Esophagus muscularis mucosa (tissue), 4 donors: Measurements from ENCODE around the gene SLC39A13. TPM values are rescaled to one million over a fixed set of nuclear protein-coding genes. Genes with fewer than 3 reads are reported as not detected.
A peak's percentile ranks its signal among the peaks of the same experiment; 100 is the strongest.

ENCODE experiments used
- DNase-seq: peaks from one replicate; pipeline ENCODE4 v3.0.0-alpha.2; 2017; ENCODE audit errors: extremely low spot score
- H3K27ac ChIP-seq, 4 donors: fragments of 200-600 bp; sonication (generic); replicated peaks in 1 of 4; 1 replicate in 3 of 4; 2 replicates in 1 of 4; pipeline ENCODE4 v1.5.1; 2016 to 2019; ENCODE audit warnings: mild to moderate bottlenecking in 1 of 4
- H3K27me3 ChIP-seq, 4 donors: fragments of 200-600 bp; sonication (generic); one replicate each; pipeline versions ENCODE4 v1.5.1 to v1.6.0; 2016 to 2019
- H3K36me3 ChIP-seq, 4 donors: fragments of 200-600 bp; sonication (generic); one replicate each; pipeline ENCODE4 v1.5.1; 2016 to 2019
- H3K4me1 ChIP-seq, 4 donors: fragments of 200-600 bp; sonication (generic); one replicate each; pipeline ENCODE4 v1.5.1; 2016 to 2019
- H3K4me3 ChIP-seq, 4 donors: fragments of 200-600 bp; sonication (generic); 1 replicate in 2 of 4; 2 replicates in 2 of 4; pipeline ENCODE4 v1.5.1; 2016 to 2019; ENCODE audit warnings: mild to moderate bottlenecking in 4 of 4, moderate library complexity in 1 of 4
- H3K9me3 ChIP-seq, 4 donors: fragments of 200-600 bp; sonication (generic); 1 replicate in 3 of 4; 2 replicates in 1 of 4; pipeline ENCODE4 v1.5.1; 2016 to 2019
- EP300 ChIP-seq: sonication (generic); formaldehyde crosslinking; IDR thresholded peaks from one replicate; pipeline ENCODE4 v1.6.1; 2017; ENCODE audit warnings: antibody characterized with exemption
- POLR2A ChIP-seq: fragments of 450-650 bp; IDR thresholded peaks from one replicate; pipeline ENCODE4 v1.6.1; 2017; ENCODE audit warnings: antibody characterized with exemption, moderate library complexity, mild to moderate bottlenecking, low read depth
- POLR2AphosphoS5 ChIP-seq, 2 donors: sonication (generic); formaldehyde crosslinking; IDR thresholded peaks; one replicate each; pipeline ENCODE4 v1.6.1; 2017; ENCODE audit warnings: antibody characterized with exemption in 2 of 2
- WGBS: methylation state at CpG from one replicate; pipeline ENCODE4 v1.1.5; 2018; 5-methylcytosine and 5-hydroxymethylcytosine counted together
- intact Hi-C: fragments of 100-400 bp; cut with DNase I; formaldehyde crosslinking; loops from one replicate; pipeline ENCODE4 v1.15.1; 2023
- total RNA-seq, 4 donors: library from RNA; depleted of rRNA; stranded (reverse); fragments of >200 nt; gene quantifications; one replicate each; pipeline versions ENCODE4 v1.1.0 to v1.2.1, GENCODE V29; 2016
- TF ChIP-seq, protein P1 (sequence below), 3 experiments: fragments of 200-600 bp in 2 of 3; fragments of 450-650 bp in 1 of 3; sonication (generic) in 2 of 3; IDR thresholded peaks; one replicate each; pipeline ENCODE4 v1.5.1; 2017 to 2019; ENCODE audit warnings: antibody characterized with exemption in 3 of 3, mild to moderate bottlenecking in 2 of 3, moderate library complexity in 1 of 3

SLC39A13 gene
- total RNA-seq, 4 donors from 2014 or later: 91.9 to 251 (median 129) TPM

DNA sequence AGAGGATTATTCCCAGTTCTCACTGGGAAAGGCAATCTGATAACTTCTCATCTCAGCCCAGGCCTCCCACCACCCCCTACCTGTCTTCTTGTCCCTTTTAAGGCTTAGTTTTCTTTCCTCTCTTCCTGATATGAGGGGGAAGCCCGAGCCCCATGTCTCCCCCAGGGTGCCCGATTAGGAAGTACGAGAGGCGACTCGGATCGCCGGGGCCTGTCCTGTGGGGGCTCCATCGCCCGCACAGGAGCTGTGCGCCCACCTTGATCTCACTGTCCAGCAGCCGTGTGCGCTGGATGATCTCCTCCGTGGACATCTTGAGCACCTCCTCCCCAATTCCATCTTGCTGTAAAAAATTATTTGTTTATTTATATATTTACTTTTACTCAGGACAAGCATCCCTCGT is 17.2 kb downstream of the SLC39A13 start:
- Histone ChIP-seq H3K36me3 (peaks cover 42 to 45% (median 44%) of the 10 kb centered on the region in 4 donors), H3K27me3 (no peaks in the 10 kb centered on the region), H3K27ac (peak overlapping the region; percentile 87 to 93 (median 92)), H3K4me3 (peak overlapping the region; percentile 85 to 95 (median 91)), H3K9me3 (no peaks in the 10 kb centered on the region), H3K4me1 (peaks cover 16 to 31% (median 24%) of the 10 kb centered on the region in 4 donors)
- intact Hi-C loops: no loop called here
- 2% methylated on average over 14 of the region's 14 CpGs for WGBS
- DNase-seq: no peak
- TF ChIP-seq, protein P1, sequence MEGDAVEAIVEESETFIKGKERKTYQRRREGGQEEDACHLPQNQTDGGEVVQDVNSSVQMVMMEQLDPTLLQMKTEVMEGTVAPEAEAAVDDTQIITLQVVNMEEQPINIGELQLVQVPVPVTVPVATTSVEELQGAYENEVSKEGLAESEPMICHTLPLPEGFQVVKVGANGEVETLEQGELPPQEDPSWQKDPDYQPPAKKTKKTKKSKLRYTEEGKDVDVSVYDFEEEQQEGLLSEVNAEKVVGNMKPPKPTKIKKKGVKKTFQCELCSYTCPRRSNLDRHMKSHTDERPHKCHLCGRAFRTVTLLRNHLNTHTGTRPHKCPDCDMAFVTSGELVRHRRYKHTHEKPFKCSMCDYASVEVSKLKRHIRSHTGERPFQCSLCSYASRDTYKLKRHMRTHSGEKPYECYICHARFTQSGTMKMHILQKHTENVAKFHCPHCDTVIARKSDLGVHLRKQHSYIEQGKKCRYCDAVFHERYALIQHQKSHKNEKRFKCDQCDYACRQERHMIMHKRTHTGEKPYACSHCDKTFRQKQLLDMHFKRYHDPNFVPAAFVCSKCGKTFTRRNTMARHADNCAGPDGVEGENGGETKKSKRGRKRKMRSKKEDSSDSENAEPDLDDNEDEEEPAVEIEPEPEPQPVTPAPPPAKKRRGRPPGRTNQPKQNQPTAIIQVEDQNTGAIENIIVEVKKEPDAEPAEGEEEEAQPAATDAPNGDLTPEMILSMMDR (IDR thresholded peaks at IDR 0.05): no peak
- TF ChIP-seq POLR2AphosphoS5 (IDR thresholded peaks at IDR 0.05) (no peak), EP300 (no peak), POLR2A (no peak)

GRCh38 chr11:47426062-47426956 is 17.9 kb downstream of the SLC39A13 start, which contains the start of gene PSMC3:
TSS of gene PSMC3 (minus strand) at chr11:47426439. CDS start at chr11:47426279, 160 bp downstream.
- peak; percentile 99 for DNase-seq
- intact Hi-C loops: no loop called here

GRCh38 chr11:47430524-47430923 is 22.1 kb downstream of the SLC39A13 start:
- intact Hi-C loops: no loop called here
- 73% methylated on average over 5 of the region's 5 CpGs for WGBS
- H3K36me3 ChIP-seq: no peaks in the 10 kb centered on the region

More at GRCh38 chr11:47426062-47426956, 17.9 kb downstream of the SLC39A13 start, which contains the start of gene PSMC3:
- peak within 1 kb of the TSS; percentile 85 to 95 (median 91) for H3K4me3 ChIP-seq
- no peaks in the 10 kb centered on the region for H3K9me3 ChIP-seq
- TF ChIP-seq POLR2A (peak; percentile 33), POLR2AphosphoS5 (IDR thresholded peaks at IDR 0.05) (peak; percentile 76 to 79), EP300 (no peak)
- TF ChIP-seq, protein P1 (IDR thresholded peaks at IDR 0.05): peak in 2 of 3 experiments; percentile 1 to 11
- H3K4me1 ChIP-seq: peaks cover 16 to 31% (median 24%) of the 10 kb centered on the region in 4 donors
- 0% methylated on average over 27 of the region's 62 CpGs for WGBS
- no peaks in the 10 kb centered on the region for H3K27me3 ChIP-seq
- H3K27ac ChIP-seq: peak within 1 kb of the TSS; percentile 87 to 93 (median 92)
- H3K36me3 ChIP-seq: peaks cover 36 to 38% (median 37%) of the 10 kb centered on the region in 4 donors

DNA sequence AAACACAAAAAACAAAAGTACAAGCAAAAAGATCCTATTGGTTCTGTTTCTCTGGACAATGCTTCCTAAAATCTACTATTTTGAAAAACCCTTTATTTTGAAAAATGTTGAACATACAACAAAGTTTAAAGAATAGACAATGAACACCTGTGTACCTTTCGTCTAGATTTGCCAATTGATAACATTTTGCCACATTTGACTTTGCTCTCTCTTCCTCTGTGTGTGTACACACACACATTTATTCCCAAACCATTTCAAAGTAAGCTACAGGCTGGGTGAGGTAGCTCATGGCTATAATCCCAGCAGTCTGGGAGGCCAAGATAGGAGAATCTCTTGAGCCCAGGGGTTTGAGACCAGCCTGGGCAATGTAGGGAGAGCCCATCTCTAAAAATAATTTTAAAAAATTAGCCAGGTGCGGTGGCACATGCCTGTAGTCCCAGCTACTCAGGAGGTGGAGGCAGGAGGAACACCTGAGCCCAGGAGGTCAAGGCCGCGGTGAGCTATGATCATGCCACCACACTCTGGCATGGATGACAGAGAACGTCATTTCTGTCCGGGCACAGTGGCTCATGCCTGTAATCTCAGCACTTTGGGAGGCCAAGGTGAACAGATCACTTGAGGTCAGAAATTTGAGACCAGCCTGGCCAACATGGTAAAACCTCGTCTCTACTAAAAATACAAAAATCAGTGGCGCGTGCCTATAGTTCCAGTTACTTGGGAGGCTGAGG is 23.1 kb downstream of the SLC39A13 start:
- H3K27me3 ChIP-seq: no peaks in the 10 kb centered on the region
- intact Hi-C loops: no loop called here
- TF ChIP-seq, protein P1 (IDR thresholded peaks at IDR 0.05): no peak
- TF ChIP-seq POLR2AphosphoS5 (IDR thresholded peaks at IDR 0.05) (no peak), POLR2A (no peak), EP300 (no peak)
- no peak for DNase-seq
- peaks cover 0 to 17% (median 13%) of the 10 kb centered on the region in 4 donors for H3K4me1 ChIP-seq
- no peaks in the 10 kb centered on the region for H3K36me3 ChIP-seq
- H3K4me3 ChIP-seq: no peak overlapping the region
- no peak overlapping the region for H3K27ac ChIP-seq
- 90% methylated on average over 9 of the region's 9 CpGs for WGBS
- H3K9me3 ChIP-seq: no peaks in the 10 kb centered on the region

More at GRCh38 chr11:47430524-47430923, 22.1 kb downstream of the SLC39A13 start:
- Histone ChIP-seq H3K27me3 (no peaks in the 10 kb centered on the region), H3K4me3 (no peak overlapping the region), H3K27ac (no peak overlapping the region), H3K4me1 (peaks cover 1 to 19% (median 16%) of the 10 kb centered on the region in 4 donors), H3K9me3 (no peaks in the 10 kb centered on the region)
- TF ChIP-seq POLR2A (no peak), POLR2AphosphoS5 (IDR thresholded peaks at IDR 0.05) (no peak), EP300 (no peak)
- TF ChIP-seq, protein P1 (IDR thresholded peaks at IDR 0.05): no peak
- no peak for DNase-seq
